Stimulated activated CD4-positive, alpha-beta T cell treated with anti-CD3 and anti-CD28 coated beads, TNF-alpha, amount 100 ng/mL, for 1 hour (primary cell): Measurements from ENCODE around the gene SKIDA1.

Source experiments
- DNase-seq, 3 donors: peaks; one replicate each; pipeline ENCODE4 v3.0.0-alpha.2; 2020; ENCODE audit warnings: low read depth in 3 of 3, low spot score in 1 of 3

Gene SKIDA1

DNA sequence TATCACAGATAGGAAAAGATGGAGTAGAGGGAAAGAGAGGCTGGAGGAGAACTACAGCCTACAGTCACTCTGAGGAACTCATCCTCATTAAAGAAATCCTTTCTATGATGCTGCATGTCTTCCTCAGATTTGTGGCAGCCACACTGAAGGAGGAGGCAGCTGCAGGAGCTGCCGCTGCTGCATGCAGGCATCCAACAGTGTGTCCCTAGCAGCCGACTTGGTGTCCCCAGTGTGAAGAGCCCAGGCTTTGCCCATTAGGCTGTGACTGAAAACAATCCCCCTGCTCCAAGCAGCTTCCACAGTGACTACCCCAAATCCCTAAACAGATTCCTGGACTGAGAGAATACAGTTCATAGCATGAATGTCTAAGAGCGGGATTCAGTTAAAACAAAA is 23.1 kb downstream of the SKIDA1 start:
- no peak for DNase-seq

DNA sequence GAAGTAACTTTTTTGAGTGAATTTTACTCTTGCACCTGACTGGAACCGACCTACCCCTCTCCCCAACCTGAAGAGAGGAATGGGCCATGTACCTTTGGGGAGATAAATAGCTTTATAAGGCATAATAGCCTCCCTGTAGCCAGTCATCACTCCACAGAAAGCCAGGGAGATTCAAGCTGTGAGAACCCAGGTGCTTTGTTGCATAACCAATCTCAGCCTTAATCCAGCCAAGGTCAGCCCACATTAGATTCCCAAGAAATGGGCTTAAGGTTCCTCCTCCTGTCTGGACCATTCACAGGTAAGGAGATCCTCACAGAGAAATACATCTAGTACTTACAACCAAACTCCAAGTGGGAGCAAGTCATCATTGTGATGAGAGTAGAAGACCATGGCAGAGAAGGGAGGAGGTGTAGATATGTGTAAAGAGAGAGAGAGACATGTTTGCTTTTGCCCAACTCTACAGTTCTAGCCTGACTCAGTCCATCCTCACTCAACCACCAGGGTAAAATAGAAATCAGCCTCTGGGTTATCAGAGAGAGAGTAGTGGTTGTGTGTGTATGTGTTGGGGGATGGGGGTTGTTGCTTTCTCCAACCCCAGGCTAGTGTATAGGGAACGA is 23.6 kb downstream of the SKIDA1 start:
- no peak for DNase-seq

DNA sequence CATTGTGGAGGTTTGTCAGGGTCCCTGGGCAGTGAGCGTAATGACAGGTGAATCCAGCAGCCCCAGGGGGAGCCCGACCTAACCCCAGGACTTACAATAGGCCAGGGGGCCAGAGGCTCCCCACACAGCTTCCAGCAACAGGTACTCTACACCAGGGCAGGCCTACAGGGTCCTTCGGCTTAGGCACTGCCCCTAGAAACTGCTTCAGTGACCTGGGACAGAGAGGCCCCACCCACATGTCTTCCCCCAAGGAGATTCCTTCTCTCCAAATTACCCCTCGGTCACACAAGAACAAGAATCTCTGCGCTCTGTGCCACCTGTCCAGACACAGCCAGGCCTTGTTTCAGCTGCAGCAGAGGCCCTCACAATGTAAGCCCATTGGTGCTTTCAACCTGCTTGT is 24.4 kb downstream of the SKIDA1 start:
- DNase-seq = no peak

DNA sequence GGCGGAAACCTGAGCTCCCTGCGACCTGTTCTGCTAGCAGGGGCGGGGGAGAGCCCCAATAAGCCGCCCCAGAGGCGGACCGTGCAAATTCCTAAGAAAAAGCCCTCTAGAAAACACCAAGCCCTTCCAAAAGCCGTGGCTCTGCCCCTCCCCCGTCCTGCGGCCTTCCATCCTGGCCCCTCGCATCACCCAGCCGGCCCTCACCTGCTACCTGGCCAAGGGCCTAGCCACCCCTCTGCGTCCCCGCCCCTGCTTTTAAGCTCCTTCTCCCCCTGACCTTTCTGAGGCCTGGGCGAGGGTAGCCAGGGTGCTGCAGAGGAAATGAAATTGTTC is 24.9 kb downstream of the SKIDA1 start:
- no peak for DNase-seq

DNA sequence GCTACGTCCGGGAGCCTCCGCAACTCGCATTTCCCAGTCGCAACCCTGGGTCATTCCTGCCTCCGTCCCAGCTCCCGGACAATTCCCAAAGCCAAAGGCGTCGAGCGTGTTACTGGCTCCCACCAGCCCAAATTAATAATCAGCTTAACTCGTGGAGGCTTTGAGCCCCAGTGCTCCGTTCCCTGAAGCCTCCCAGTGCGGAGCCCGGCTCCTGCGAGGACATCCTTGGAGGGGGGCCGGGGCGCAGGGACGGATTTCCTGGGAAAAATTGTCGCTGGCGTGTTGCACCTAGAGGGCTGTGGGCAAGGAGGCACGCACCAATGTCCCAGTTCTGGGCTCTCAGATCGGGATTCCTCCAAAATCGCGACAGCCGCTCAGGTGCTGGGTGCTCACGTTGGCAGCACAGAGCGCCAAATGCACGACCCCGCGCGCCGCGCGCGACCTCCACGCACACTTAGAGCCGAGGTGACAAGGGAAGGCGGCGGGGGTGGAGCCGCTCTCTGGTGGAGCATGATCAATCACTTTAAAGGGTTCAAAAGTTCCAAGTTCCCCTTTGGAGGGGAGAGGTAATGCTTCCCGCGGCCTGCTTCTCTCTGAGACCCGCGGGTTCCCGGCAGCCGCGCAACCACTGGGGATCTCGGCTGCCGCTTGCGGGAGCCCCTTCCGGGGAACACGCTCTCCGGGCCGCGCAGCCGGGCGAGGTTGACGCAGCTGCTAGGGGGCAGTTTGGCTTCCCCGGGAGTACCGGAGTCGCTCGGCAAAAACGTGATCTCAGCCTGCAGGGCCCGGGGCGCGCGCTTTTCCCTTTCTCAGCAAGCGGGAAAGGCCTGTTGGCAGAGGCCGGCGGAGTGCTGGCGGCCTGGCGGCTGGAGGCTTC is 25.5 kb downstream of the SKIDA1 start:
- DNase-seq = no peak

DNA sequence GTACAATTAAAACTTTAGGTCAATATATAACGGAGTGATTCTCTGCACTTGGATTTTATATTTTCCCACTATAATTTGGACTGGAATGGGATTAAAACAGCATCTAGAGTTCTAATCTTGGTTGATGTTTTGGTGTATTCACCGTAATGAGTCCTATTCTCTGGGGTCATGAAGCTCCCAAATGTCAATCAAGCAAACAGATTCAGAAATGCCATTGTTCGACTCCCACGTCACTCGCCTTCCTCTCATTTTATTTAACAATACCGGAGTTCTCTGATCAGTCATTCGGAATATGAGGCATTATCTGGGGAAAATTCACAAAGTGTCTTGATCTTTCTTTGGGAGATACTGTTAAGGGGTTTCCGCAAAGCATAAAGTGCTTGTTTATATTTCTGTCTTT is 26.5 kb downstream of the SKIDA1 start:
- DNase-seq = no peak

DNA sequence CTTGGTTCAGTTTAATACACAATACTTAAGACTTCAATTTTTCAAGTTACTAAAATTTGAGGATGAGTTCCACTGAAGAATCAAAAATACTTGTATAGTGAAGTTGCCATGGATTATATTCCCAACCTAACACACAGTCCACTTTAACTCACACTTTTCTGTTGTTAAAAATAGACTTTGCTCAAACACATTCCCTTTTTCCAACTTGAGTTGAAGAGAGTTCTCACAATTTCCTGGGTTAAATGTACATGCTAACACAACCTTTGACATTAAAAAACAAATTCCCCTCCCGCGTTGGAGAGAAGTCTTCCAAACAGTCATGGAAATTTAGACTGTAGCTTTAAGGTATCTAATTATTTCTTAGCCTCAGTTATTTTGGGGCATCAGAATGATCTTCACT is 27.1 kb downstream of the SKIDA1 start:
- DNase-seq = no peak

DNA sequence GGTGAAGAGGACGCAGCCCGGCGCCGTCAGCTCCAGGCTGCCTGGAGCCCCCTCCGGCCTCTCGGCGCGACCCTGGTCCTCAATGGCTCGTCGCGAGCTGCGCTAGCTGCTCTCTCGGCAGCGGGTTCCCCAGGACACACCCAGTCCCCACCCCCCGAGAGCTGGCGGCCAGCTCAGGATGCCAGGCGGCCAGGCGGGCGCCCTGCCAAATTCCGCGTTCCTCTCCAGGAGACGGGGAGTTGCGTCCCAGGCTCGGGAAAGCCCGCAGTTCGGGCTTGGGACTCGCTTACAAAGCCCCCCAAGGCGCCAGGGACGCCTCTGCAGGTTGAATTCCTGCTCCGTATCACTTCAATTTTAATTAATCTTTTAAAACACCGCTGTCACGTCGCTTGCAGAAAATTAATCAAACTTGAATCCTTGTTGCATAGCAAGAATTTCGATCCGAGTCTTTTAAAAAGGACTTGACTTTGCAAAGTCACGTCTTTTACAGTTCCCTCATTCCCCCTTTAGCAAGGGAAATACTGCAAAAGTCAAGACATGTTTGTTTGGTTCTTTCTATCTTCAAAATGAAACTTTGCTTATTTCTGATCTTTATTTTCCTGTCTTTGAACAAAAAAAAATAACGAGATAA is 28.2 kb downstream of the SKIDA1 start:
- DNase-seq = peak in 1 of 3 donors; percentile 16

DNA sequence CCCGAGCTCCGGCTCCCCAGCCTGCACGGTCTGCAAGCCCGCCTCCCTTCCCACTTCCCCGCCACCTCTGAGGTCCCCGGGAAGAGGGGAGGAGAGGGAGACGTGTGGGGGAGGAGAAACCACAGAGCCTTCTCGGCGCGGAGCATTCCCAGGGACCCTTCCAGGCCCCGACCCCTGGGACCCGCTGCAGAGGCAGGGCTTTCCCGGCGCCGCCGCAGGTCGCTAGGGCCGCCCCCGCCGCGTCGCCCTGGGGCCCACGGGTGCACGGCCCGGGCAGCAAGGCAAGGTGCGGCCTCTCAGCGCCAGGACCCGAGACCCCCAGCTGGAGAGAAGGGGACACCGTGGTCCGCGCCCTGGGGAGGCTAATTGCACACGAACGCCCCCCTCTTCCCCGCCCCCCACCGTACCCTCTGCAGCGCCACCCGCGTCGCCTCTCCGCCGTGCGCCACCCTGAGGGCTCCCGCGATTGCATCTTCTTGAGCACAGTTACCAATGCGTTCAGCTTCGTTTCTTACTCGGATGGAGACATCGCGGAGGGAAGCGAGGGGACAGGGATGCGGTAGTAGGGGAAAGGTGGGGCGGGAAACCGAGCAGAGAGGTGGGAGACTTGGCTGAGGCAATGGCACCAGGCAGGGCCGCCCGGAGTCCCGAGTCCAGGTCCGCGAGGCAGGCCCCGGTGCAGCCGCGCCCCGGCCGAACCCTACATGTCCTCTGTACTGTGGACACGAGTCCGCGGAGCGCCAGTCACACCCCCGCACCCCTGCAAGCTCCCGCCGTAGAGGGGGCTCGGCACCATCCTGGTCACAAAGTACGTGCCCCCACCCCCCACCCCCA is 28.9 kb downstream of the SKIDA1 start:
- DNase-seq = peak in 1 of 3 donors; percentile 37

DNA sequence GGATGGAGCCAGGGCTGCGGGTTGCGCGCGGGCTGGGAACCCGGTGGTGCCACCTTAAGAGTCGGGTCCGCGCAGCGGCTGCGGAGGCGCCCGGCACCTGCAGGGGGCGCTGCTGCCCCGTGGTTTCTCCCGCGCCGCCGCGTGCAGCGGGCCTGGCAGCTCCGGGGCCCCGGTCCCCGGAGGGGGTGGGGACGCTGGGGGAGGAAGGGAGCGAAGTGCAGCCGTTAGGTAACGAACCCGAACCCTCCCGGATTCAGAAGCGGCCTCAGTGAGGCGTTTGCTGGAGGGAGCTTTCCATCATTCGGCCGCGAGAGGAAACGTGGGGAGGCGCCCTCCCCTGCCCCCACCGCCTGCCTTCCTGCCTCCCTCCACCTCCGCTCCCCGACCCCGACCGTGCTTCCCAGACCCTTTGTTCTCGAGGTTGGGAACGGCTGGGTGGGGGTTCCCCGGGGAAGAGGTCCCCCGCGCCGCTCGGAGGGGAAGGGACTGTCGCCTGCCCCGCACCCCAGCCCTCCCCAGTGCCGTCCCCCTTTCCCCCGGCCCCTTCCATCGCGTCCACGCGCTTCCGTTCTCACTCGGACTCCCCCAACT is 29.6 kb downstream of the SKIDA1 start:
- DNase-seq = peak; percentile 65 to 91 (median 86)

DNA sequence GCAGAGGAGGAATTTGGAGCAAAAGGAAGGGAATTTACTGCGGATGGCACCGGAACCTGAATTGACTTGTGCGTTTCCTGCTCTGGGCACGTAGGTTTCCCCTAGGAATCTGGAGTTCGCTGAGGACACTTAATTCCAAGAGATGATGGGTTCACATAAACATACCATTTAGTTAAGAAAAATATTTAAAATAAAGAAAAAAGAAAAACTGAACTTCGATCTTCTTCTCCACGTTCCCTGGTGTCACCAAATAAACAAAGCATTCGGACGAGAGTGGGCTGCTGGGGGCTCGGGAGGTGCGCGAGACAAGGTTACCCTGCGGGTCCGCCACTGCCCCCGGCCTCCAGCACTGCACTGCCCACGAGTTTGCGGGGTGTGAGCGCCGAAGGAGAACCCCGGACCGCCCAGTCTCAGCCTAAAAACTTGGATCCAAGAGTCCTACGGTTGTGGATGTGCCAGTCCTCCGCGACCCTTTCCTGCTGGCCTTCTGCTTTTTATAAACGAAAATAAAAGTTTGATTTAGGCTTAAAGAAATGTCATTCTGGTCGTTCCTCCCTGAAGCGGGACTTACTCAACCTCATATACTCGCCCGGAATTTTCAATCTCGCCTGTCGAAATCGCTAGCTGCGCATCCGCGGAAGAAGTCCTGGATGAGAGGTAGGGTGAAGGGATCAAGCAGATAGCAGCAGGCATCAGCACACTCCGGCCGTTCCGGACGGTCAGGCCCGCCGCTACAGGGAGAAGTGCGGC is 30.3 kb downstream of the SKIDA1 start:
- DNase-seq = no peak

DNA sequence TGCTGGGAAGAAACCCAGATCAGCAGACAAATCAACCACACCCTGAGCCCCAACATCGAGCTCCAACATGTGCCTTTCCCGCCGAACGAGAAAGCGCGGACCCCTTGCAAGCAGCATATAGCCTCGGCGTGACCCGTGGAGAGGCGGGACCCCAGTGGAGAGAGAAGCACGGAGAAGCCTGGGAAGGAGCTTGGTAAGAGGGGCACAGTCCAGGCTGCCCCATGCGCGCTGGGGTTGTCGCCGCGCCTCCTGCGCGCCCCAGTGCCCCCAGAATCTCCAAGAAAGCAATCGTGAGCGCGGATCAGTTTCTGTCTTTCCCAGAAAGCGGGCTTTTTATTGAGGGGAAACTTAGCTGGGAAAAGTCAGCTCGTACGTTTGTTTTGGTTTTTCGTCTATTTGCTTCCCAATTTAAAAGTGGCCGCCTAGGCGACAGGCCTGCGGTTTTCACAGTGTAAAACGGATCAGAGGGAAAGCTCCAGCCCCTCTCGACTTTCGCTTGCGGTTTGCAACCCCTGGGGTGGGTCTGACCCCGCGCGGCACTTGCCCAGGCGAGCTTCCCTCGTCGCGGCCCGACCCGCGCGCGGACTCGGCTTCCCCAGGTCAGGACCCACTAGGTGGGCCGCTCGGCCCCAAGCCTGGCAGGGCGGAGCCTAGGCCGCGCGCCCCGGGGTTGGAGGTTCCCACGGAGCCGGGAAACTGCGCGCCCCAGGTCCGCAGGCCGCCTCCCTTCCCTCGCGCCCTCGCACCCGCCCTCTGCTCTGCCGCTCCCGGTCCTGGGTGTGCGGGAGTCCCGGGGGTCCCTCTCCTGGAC is 31.1 kb downstream of the SKIDA1 start:
- peak in 1 of 3 donors; percentile 3 for DNase-seq

DNA sequence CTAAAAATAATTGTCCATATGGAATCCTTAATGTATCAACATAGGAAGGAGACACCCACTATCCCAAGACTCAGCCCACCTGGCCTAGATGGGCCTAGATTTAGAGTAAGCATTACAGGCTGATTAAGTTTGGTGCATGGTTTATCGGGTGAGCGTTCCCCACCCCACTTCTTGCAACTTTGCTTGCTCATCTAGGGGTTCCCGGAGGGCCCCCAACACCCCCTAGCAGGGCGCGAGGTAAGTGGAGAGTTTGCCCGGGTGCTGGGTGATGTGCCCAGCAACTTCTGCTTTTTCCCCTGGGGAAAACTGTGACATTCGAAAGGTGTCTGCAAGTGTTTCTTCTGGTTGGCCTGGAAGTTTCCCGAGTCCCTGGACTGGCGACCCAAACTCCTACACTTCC is 31.7 kb downstream of the SKIDA1 start:
- DNase-seq = no peak

DNA sequence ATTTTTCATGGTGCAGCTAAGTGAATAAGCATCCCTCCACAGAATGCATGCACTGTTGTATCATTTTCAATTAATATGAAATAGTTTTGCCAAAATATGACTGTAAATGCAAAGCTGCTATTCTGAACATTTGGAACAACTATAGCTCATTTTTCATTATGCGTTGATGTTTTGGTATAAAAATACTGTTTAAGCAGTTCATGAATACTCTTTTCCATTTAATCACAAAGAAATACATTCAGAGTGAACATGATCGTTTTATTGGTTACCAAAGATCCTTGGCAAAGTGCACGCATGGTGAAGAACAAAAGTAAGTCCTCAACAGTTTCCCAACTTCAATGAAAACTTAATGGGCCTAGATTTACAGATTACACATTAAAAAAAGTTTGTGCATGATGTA is 33.1 kb downstream of the SKIDA1 start:
- no peak for DNase-seq

DNA sequence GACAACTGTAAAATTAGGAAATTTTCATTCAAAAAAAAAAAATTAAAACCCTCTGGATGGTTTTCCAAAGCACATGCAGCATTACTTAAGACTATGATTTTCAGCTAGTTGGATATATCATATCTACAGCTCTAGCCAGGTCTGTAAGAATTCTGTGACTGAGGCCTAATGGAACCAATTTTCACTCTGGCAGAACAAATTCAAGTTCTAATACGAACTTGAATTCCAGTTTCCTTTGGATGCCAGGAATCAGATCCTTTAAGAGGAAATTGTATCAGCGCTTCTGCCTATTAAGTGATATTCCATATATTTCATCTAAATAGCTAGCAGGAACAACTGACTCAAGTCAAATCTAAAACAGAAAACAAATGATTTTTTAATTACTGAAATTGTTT is 34.8 kb downstream of the SKIDA1 start:
- DNase-seq = no peak

DNA sequence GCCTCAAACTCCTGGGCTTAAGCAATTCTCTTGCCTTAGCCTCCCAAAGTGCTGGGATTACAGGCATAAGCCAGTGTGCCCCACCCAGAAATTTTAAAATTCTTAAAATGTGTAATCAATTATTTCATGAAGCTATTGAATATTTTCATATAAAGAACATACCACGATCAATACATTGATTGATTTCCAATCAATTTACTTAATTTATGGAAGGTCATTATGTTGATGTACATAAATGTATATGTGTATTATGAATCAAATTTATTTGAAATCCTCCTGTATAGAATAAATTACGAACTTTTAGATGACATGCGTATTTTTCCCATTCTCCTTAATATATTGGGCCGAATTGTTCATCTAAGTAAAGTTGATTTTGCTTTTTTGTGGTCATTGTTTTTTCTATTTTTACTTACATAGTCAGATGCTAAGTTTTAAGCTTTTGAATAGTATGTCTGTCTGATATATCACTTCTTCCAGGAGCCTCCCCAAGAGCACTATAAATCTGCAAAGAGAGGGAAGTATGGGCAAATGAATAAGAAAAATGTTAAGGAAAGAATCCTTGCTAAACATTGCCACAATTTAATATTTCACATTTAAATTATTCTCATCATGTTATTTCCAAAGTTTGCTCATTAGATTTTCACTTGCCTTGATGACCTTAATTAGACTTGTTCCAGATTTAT is 35.3 kb downstream of the SKIDA1 start:
- DNase-seq = no peak

DNA sequence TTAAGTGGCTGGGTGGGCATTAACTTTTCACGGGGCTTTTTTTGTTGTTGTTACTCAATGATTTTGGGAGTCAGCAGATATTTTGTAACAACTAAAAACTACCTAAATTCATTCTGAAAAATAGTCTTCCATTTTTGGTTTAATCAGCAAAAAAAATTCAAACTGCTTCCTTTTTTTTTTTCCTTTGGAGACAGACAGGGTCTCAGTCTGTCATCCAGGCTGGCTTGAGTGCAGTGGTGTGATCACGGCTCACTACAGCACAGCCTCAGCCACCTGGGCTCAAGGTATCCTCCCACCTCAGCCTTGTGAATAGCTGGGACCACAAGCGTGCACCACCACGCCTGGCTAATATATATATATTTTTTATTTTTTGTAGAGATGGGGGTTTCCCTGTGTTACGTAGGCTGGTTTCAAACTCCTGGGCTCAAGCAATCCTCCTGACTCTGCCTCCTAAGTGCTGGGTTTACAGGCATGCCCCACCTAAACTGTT is 36.5 kb downstream of the SKIDA1 start:
- no peak for DNase-seq

DNA sequence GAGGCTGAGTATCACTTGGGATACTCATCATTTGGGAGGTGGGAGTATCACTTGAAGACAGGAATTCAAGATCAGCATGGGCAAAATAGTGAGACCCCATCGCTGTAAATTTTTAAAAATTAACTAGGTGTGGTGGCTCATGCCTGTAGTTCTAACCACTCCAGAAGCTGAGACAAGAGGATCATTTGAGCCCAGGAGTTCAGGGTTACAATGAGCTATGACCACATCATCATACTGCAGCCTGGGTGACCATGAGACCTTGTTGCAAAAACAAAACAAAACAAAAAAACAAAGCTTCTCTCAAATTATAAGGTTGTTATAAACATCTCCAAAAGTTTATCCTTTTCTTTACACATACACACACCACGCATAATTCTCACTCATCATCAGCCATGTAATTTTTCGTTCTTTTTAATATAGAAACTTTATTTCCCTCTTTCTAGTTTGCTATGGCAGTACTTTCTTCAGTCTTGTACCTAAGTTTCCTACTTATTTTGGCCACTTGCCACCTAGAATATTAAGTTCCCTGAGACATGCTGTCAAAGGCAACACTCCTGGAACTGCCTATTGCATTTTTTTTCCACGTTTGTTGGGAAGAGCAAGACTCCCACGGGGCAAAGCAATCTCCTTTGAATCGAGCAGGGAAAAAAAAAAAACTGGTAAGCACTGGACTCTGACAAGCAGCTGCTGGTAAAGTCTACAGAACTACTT is 37.1 kb downstream of the SKIDA1 start:
- DNase-seq = no peak
